ENCODE results near the gene KLHDC10.
"Not testable (repeated sequence)": the region's sequence is repeated elsewhere in the genome, so short reads cannot be mapped to it uniquely, and the experiment has no call there.

Gene KLHDC10

DNA sequence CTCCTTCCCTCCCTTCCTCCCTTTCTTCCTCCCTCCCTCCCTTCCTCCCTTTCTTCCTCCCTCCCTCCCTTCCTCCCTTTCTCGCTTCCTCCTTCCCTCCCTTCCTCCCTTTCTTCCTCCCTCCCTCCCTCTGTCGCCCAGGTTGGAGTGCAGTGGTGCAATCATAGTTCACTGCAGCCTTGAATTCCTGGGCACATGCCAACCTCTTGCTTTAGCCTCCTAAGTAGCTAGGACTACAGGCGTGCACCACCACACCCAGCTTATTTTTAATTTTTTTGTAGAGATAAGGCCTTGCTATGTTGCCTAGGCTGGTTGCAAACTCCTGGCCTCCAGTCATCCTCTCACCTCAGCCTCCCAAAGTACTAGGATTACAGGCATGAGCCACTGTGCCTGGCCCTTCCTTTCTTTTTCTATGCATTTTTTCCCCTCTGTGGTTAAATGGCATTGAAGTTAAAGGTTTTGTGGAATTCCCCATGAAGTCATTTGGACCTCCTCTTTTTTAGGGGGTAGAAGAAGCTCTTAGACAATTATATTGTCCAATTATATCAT is 9.6 kb downstream of the KLHDC10 start:
- no peak for DNase-seq

DNA sequence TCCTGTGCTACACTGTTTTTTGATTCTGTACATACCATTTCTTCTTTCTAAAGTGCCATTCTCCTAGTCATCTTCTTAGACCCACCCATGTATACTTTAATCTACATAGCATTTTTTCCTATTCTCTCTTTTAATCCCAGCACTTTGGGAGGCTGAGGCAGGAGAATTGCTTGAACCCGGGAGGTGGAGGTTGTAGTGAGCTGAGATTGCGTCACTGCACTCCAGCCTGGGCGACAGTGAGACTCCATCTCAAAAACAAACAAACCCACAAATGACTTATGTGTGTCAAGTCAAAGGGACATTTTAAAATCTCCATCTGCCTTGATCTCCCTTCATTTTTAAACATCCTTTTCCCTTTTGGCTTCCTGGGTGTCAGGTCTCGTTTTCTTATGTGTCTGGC is 13.2 kb downstream of the KLHDC10 start:
- DNase-seq = not testable (repeated sequence)

DNA sequence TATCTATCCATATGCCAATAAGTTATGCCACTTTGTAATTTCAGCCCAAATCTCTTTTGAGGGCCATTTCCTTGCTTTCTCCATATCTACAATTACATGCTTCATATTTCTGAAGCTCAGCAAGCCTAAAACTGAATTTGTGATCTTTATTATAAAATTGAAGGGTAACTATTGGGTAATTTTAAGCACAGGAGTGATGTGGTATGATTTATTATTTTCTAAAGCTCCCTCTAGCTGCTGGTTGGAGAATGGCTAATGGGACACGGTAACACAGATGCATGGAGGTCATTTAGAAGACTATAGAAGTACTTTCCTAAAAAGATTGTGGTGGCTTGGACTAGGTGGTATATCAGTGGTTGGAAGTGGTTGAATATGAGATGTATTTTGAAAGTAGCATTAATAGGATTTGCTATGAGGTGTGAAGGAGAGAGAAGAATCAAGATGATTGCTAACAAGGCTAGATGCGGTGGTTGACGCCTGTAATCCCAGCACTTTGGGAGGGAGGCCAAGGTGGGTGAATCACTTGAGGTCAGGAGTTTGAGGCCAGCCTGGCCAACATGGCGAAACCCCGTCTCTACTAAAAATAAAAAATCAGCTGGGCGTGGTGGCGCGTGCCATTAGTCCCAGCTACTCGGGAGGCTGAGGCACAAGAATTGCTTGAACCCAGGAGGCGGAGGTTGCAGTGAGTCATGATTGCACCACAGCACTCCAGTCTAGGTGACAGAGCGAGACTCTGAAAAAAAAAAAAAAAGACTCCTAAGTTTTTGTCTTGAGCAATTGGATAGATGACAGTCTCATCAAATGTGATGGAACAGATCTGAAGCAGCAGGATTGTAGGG is 13.9 kb downstream of the KLHDC10 start:
- no peak for DNase-seq

DNA sequence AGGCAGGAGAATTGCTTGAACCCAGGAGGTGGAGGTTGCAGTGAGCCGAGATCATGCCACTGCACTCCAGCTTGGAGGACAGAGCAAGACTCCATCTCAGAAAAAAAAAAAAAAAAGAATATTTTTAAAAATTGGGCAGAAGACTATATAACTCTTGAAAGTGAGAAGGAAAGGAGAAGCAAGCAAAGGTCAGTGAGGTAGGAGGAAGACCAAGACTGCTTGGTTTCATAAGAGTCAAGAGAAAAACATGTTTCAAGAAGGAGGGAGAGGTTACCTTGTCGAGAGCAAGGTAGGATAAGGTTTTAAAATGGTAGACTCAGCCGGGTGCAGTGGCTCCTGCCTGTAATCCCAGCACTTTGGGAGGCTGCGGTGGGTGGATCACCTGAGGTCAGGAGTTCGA is 14.9 kb downstream of the KLHDC10 start:
- not testable (repeated sequence) for DNase-seq

DNA sequence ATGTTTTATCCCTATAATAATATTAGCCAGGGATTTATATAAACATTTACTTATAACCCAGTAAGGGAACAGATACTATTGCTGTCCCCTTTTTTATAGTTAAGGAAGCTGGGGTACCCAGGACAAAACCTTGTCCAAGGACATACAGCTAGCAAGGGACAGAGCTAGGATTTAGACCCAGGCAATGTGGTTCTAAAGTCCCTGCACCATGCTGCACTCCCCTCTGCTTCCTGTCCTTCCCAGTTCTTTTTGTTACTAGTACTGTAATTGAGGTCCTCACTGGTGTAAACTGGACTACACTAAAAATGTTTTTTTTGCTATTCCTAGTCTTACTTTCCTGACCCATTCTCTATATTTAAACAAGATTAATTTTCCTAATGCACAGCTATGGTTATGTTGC is 16.6 kb downstream of the KLHDC10 start:
- no peak for DNase-seq

DNA sequence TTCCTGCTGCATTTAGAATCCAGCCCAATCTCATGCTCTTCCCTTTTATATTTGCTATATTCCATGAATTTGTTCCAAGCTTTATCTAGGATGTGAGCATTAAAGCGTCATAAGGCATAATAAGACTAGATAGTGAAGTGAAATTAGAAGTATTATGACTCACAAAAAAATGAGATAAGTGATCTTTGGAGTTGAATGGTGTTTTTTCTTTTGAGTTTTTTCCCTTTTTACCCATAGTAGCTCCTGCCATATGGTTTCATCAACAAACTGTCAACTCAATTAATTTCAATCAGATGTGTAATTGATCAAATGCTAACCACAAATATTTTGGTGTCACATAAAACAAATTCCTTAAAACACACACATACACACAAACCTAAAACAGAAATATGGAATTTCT is 17.0 kb downstream of the KLHDC10 start:
- DNase-seq = no peak

DNA sequence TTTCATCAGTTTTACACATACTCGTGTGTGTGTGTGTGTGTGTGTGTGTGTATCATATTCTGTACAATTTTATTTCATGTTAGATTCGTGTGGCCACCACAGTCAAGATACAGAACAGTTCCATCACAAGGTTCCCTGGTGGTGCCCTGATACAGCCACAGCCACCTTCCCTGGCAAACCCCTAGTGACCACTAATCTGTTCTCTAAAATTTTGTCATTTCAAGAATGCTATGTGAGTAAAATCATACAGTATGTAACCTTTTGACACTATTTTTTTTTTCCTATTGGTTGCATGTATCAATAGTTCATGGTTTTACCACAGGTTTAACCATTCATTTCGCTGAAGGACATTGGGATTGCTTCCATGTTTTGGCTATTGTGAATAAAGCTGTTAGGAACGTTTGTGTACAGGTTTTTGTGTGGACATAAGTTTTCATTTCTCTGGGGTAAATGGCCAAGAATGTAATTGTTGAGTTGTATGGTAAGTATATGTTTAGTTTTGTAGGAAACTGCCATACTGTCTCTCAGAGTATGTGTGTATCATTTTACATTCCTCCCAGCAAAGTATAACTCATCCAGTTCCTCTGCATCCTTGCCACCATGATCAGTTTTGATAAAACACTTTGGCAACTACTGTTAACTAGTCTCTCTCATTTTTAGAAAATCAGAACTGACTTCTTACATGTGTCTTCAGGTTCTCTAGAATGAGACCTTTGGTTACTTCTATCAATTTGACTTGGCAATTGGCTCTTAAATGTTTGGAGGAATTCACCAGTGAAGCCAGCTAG is 20.6 kb downstream of the KLHDC10 start:
- DNase-seq = no peak

DNA sequence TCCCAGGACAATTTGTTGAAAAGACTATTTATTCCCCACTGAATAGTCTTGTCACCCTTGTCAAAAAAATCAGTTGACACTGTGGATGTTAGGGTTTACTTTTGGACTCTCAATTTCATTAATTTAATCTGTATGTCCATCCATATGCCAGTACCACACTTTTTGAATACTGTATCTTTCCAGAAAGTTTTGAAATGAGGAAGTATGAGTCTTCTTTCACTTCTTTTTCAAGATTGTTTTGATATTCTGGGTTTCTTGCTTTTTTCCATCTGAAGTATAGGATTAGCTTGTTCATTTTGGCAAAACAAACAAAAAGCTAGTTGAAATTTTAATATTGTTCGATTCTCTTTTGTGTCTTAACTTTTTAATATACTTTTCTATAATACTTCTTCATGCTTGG is 21.7 kb downstream of the KLHDC10 start:
- no peak for DNase-seq

DNA sequence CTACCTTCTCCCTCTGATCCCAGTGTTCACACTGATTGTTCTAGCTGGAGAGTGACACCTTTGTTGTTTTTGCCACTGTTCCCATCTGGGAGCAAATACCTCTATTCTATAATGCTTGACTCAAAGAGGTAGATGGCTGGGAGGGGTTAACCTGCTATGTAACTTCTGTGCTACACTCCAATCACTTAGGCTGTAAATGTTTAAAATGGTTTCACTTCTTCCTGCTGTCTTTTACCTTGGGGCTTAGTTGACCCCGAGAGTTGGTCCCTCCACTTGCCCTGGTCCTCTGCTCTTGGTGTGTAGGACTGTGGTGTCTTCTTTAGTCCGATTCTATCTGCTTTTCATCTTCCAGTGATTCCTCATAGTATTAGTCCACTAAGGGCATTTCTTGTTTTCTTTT is 22.3 kb downstream of the KLHDC10 start:
- no peak for DNase-seq

DNA sequence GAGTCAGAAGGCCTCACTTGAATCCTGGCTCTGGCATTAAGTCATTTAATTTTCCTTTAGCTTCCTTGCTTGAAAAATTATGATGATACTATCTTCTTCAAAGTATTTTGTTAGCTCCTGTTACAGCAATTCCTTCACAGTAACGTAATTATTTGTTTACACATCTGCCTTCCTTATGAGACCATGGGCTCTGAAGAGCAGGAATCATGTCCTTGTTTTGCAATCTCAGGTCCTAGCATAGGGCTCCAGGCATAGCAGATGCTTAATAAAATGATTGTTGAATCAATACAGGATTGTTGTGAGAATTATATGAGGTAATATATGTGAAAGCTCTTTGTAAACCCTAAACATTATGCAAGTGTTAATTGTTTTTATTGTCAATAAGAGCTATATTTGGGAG is 25.5 kb downstream of the KLHDC10 start:
- DNase-seq = peak in 1 of 3 experiments; percentile 52

DNA sequence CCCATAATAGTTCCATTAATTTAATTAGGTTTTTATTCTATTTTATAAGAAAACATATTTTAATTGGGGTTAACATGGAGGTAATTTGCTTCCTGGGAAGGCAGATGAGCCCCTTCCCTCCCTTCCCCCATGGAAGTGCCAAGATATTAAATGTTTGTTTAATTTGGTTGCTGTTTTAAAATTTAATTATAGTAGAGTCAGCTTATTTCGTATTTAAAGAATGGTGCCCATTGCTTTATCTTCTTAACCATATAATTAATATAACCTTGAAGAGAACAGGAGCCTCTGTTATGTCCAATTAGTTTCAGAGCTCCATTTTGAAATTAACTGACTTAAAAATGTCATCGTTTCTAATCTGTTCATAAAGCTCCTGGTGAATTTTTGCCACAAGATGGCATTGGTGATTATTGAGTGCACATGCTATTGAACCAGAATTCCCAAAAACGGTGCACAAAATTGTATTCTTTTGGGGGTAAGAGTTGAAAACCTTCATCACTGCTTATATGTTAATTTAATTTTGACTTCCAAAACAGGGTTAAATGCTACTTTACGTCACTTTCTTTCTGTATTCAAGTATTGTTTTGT is 26.0 kb downstream of the KLHDC10 start:
- peak in 2 of 3 experiments; percentile 28 to 74 for DNase-seq

DNA sequence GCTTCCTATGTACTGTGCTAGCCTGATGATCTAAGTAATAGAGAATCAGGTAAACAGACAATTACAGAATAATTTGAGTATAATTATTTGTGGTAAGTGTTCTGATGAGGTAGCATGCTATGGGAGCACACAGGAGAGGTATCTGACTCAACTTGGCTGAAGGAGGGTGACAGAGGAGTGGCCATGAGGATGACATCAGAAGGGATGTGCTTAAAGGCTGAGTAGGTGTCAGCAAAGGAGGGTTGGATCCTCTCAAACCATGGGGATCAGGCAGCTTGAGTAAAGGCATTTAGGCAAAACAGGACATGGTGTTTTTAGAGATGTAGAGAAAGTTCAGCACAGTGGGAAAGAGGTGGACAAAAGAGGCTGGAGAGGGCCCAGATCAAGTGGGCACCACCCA is 29.0 kb downstream of the KLHDC10 start:
- DNase-seq = no peak

DNA sequence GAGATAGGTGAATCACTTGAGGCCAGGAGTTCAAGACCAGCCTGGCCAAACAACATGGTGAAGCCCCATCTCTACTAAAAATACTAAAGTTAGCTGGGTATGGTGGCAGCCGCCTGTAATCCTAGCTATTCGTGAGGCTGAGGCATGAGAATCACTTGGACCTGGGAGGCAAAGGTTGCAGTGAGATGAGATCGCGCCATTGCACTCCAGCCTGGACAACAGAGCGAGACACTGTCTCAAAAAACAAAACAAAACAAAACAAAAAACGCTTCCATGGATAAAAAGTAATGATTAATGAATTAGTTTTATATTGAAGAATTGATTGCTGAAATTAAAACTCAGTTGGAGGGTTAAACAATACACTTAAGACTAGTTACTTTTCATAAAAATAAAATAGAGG is 32.3 kb downstream of the KLHDC10 start:
- no peak for DNase-seq

DNA sequence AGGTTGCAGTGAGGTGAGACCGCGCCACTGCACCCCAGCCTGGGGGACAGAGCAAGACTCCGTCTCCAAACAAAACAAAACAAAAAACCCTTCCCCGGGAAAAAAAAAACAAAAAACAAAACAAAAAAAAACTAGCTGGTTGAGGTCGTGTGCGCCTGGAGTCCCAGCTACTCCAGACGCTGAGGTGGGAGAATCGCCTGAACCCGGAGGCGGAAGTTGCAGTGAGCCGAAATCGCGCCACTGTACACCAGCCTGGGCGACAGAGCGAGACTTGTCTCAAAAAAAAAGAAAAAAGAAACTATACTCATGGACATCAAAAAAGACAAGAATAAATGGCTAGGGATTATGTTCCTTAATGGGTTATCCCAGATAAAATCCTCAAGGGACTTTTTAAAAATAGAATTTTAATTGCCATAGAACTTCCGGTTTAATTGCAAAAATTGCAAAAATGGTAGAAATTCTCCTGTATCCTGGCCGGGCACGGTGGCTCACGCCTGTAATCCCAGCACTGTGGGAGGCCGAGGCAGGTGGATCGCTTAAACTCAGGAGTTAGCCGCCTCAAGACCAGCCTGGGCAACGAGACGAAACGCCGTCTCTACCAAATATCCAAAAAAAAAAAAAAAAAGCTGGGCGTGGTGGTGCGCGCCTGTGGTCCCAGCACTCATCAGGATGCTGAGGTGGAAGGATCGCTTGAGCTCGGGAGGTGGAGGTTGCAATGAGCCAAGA is 37.8 kb downstream of the KLHDC10 start:
- no peak for DNase-seq

DNA sequence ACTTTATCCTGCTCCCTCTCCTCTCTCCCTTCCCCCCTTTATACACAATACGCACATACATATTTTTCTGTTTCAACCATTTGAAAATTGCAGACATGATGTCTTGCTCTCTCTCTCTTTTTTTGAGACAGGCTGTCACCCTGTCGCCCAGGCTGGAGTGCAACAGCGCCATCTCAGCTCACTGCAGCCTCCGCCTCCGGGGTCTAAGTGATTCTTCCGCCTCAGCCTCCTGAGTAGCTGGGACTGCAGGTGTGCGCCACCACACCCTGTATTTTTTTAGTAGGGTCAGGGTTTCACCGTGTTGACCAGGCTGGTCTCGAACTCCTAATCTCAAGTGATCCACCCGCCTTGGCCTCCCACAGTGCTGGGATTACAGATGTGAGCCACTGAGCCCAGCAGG is 38.5 kb downstream of the KLHDC10 start:
- DNase-seq = no peak

DNA sequence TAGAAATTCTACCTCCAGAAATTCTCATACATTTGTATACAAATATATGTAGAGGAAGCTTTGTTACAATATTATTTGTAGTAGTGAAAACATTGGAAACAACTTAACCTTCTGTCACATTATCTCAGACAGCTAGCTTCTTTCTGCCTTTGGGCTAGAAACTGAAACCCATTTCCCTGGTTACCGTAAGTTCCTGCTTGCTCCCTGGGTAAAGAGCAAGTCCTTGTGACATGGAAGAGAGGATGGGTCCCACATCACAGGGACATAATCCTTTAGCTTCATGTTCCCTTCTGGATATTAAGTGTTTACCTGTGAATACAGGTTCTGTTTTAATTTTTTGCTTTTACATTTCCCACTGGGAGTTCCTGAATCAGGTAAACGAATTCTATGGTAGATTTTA is 41.8 kb downstream of the KLHDC10 start:
- no peak for DNase-seq

DNA sequence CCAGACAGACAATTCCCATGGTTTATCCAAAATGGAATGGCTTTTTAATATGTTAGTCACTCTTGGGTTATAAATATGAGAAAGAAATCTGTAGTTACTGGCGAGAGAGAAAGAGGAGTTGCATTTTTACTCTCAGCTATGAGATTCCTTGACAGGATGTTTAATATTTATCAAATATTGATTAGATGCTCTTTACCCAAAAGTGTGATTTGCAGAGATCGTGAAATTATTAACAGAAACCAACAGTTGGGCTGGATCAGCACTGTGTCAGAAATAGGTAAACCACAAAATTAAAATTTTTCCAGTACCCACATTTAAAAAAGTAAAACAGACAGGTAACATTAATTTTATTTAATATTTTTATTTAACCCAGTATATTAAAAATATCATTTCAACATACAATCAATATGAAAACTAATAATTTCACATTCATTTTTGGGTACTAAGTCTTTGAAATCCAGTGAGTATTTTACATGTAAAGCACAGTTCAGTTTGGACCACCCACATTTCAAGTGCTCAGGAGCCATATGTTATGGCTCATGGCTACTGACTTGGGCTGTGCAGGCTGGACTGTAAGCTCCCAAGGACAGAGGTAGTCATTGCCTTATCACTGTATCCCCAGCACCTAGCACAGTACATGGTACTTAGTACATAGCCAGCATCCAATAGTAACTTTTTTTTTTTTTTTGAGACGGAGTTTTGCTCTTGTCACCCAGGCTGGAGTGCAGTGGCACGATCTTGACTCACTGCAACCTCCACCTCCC is 42.5 kb downstream of the KLHDC10 start:
- DNase-seq = no peak

DNA sequence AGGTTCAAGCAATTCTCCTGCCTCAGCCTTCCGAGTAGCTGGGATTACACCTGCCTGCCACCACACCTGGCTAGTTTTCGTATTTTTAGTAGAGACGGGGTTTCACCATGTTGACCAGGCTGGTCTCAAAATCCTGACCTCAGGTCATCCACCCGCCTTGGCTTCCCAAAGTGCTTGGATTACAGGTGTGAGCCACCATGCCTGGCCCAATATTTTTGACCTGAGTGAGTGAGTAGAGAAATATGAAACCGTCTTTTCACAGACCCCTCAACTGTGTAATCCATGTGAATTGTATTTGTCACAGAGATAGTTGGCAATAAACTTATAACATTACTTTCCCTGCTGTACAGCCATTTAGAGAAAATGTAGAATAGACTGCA is 43.1 kb downstream of the KLHDC10 start:
- DNase-seq = not testable (repeated sequence)

DNA sequence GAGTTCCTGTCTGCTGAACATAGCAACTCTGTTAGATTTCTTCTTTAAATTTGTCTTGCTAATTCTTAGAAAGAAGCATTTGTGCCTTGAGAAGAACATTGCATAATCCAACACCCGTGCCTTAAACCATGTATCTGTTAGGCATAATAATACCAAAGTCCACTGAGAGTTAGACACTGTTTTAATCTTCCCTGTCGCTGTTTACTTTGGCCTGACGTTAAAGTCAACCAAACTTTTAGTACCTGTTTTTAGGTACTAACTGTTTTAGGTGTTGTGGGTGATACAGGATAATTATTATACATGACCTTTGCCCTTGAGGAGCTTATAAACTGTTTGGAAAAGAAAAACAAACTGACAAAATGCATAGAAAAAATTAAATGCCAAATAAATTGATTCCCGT is 43.6 kb downstream of the KLHDC10 start:
- no peak for DNase-seq

DNA sequence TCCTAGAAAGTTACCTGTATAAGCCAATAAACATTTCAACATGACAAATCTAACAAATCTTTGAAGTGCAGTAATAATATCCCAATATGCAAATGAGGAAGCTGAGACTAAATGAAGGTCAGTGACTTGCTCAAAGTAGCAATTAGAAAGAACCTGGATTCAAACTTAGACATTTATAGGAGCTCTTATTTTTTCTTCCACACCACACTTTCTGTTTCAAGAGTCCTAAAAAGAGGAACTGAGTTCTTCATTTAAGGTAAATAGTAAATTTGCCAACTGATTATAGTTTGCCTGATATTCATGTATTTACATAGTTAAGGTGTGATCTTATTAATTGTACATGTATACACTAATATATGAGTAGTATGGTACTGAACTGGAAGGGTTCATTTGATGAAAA is 44.0 kb downstream of the KLHDC10 start:
- DNase-seq = no peak

DNA sequence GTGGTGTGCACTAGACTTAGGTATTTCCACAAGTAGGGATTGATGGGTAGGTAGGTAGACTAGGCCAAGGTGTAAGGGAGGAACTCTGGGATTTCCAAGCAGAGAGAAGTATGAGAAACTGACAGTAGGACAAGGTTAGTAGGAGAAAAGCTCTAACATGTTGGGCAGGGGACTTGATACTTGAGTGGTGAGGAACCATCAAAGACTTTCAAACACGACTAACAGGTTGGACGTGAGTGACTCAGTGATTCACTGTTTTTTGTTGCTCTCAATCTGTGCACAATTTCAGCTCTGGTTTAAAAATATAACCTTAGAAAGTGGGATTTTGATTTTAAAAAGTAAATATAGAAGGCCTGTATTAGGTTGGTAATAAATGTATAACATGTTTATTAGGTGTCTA is 44.4 kb downstream of the KLHDC10 start:
- no peak for DNase-seq

DNA sequence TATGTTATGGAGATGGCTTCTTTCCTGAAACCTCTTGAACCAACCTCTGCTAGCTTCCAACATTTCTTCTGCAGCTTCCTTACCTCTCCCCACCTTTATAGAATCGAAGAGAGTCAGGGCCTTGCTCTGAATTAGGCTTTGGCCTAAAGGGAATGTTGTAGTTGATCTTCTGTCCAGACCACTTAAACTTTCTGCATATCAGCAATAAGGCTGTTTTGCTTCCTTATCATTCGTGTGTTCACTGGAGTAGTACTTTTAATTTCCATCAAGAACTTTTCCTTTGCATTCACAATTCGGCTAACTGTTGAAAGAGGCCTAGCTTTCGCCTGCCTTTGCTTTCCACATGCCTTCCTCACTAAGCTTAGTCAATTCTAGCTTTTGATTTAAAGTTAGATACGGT is 48.0 kb downstream of the KLHDC10 start:
- DNase-seq = no peak
